ENCODE data around the gene FSCB.
"Not testable (repeated sequence)": the region's sequence is repeated elsewhere in the genome, so short reads cannot be mapped to it uniquely, and the experiment has no call there.

The FSCB gene, protein sequence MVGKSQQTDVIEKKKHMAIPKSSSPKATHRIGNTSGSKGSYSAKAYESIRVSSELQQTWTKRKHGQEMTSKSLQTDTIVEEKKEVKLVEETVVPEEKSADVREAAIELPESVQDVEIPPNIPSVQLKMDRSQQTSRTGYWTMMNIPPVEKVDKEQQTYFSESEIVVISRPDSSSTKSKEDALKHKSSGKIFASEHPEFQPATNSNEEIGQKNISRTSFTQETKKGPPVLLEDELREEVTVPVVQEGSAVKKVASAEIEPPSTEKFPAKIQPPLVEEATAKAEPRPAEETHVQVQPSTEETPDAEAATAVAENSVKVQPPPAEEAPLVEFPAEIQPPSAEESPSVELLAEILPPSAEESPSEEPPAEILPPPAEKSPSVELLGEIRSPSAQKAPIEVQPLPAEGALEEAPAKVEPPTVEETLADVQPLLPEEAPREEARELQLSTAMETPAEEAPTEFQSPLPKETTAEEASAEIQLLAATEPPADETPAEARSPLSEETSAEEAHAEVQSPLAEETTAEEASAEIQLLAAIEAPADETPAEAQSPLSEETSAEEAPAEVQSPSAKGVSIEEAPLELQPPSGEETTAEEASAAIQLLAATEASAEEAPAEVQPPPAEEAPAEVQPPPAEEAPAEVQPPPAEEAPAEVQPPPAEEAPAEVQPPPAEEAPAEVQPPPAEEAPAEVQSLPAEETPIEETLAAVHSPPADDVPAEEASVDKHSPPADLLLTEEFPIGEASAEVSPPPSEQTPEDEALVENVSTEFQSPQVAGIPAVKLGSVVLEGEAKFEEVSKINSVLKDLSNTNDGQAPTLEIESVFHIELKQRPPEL

DNA sequence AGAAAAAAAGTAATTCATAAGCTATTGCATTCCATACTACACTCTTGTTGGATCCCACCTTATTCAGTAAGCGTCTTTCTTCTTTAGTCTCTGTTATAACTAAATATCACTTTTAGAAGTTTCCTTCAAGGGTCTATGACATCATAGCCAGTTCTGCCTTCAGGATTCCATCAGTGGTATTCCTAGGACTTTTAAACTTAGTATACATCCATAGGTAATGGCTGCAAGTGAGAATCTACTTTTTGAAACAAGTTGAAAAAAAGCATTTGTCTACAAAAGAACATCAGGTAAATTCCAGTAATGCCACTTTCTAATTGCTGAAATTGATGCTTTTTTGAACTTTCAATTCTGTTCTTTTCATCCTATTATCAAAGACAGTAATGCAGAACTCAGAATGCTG is at the start of gene FSCB:
Gene FSCB, minus strand, starts transcription at position 101 of the 400 bp plus-strand sequence. CDS start 296 bp downstream, outside the sequence.
- no peak for DNase-seq (ENCODE audit: low spot score)

GRCh38 chr14:44531658-44532057 is 24.6 kb upstream of the FSCB start:
- no peak for DNase-seq (ENCODE audit: low spot score)

- no peak for DNase-seq (ENCODE audit: low spot score)
Measured at GRCh38 chr14:44530475-44530874, 23.4 kb upstream of the FSCB start.

DNA sequence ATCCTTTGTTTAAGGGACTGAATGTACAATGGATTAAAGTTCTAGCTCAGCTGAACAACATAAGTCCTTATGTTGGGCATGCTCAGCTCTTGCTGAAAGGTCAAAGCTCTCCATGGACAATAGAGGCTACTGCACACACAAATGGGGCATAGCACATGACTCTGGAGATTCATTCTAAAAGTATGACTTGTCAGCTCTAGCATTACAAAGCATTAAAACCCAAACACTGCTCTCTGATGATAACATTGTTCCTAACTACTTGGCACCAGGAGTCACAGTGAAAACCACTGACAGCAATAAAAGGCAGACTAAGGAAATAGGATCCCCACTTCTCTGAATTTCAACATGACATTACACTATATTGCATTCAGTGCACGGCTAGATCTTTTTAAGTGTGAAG is 21.9 kb upstream of the FSCB start:
- no peak for DNase-seq (ENCODE audit: low spot score)

GRCh38 chr14:44528180-44528579 is 21.1 kb upstream of the FSCB start:
- no peak for DNase-seq (ENCODE audit: low spot score)

DNA sequence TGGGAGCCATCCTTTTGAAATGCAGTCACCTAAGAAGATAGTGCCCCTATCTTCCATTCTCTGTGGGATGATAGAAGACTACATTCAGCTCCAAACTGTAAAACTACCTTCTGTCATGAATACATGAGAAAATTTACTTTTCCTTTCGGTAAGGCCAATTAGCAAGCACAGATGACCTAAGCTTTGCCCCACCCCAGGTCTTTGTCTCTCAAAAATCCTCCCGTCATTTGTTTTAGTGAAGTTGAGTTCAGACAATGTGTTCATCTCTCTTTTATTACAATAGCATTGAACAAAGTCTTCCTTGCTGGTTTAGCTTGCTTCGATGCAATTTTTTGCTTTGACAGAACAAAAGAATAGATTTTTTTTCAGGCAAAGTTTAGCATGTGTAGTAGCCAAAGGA is 18.2 kb upstream of the FSCB start:
- DNase-seq (ENCODE audit: low spot score), result no peak

DNA sequence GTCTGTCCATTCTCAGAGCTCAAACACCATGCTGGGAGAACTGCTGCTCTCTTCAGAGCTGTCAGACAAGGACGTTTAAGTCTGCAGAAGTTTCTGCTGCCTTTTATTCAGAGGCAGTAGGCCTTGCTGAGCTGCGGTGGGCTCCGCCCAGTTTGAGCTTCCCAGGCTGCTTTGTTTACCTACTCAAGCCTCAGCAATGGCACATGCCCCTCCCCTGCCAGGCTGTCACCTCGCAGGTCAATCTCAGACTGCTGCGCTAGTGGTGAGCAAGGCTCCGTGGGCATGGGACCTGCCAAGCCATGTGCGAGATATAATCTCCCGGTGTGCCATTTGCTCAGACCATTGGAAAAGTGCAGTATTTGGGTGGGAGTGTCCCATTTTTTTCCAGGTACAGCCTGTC is 8.6 kb upstream of the FSCB start:
- DNase-seq (ENCODE audit: low spot score), result not testable (repeated sequence)

DNA sequence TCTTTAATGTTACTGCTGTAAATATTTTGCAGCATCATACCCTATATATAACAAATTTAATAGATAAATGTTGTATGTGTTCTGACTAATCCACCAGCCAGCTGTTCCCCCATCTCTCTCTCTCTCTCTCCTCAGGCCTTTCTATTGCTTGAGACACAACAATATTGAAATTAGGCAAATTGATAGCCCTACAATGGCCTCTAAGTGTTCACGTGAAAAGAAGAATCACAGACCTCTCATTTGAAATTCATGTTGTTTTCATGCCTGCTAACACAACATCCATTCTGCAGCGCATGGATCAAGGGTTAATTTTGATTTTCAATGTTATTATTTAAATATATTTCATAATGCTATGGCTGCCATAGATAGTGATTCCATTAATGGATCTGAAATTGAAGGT is 1.8 kb upstream of the FSCB start:
- no peak for DNase-seq (ENCODE audit: low spot score)

DNA sequence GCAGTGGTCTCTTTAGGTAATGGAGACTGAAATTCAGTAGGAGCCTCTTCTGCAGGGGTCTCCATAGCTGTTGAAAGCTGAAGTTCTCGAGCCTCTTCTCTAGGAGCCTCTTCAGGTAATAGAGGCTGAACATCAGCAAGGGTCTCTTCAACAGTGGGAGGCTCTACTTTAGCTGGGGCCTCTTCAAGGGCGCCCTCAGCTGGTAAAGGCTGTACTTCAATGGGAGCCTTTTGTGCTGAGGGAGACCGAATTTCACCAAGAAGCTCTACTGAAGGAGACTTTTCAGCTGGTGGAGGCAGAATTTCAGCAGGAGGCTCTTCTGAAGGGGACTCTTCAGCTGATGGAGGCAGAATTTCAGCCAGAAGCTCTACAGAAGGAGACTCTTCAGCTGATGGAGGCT is 1.5 kb downstream of the FSCB start:
- no peak for DNase-seq (ENCODE audit: low spot score)

DNA sequence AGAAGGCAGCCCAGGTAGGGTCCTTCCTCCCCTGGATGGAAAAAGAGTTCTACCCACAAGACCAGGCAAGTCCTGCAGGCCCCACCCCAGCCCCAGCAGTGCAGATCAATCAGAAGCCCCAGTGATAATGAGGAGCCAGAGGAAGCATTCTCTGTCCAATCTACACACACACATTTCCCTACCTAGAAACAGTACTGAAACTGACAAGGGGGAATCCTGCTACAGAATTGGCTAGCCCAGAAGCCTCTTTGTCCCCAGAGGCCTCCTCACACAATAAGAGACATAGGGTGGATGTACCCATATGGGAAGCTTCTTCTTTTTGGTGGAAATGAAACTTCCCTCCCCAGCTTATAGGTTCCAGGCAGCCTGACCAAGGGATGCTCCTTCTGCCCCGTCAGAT is 9.9 kb downstream of the FSCB start:
- no peak for DNase-seq (ENCODE audit: low spot score)

DNA sequence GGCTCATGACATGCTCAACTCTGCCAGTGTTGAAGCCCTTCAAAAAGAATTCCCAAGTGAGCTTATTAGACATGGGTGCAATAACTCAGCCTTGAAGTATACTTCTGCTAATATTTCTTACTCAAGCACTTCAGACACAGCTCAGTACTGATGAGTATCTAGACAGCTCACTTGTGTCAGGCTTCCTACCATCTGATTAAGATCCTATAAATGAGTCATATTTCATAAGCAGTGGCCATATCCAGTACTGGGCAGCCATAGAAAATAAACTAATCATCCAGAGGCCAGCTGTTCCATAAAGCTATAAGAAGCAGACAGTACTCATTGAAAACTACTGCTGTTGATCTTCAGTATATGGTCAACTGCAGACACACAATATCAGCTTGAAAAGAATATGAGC is 12.9 kb downstream of the FSCB start:
- no peak for DNase-seq (ENCODE audit: low spot score)

DNA sequence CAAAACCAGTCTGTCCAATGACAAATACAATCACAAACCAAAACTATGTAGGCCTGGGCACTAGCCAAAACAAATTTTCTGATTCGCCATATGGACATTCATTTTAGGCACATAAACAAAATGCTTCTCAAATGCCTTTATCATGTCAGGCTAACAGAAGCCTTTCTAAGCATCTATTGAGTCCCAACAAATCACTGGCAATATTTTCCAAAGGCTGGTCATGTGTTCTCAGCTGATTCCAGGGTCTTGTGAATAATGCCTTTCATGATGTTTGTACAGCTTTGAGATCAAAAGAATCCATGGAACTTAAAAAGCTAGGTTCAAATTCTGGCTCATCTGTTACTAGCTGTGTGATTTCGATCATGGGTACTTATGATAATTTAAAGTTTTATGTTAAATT is 16.1 kb downstream of the FSCB start:
- no peak for DNase-seq (ENCODE audit: low spot score)

DNA sequence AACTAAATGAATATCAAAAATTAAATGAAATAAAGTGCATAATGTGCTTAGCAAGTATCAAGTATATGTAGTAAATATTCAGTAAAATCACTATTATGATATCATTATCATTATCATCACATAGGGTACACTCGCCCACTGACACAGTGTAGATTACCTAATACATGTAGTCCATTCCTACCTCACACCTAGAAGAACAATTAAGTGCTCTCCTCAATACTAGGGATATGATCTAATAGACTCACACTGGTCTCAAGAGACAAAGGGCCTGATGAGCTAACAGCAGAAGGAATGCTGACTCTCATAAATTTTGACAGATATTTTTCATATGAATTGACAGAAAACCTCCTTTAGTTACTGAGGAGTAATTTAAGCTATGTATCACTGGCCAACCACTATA is 29.1 kb downstream of the FSCB start:
- no peak for DNase-seq (ENCODE audit: low spot score)

GRCh38 chr14:44468771-44469170 is 38.3 kb downstream of the FSCB start:
- DNase-seq (ENCODE audit: low spot score), result no peak

- DNase-seq (ENCODE audit: low spot score), result no peak
Measured at GRCh38 chr14:44463356-44464004, 43.6 kb downstream of the FSCB start.

DNA sequence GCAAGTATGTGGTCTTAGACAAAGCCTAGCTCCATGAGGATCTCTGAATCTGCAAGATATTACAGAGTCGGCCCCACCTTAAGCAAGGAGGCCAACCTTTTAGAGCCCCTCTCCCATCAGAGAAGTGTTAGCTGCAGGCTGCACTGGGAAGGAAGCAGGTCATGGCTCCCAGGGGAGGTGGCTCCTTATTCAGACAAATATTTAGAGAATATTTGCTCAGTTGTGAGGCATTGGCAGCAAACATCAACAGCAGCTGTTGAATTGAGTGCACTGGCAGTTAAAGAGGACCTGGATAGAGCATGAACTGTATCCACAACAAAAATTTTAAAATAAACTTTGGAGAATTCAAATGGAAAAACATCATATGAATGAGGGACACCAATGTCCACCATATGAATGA is 44.7 kb downstream of the FSCB start:
- no peak for DNase-seq (ENCODE audit: low spot score)

GRCh38 chr14:44461811-44462210 is 45.3 kb downstream of the FSCB start:
- DNase-seq (ENCODE audit: low spot score), result no peak
